ENCODE measurements around the gene IKZF5.

DNA sequence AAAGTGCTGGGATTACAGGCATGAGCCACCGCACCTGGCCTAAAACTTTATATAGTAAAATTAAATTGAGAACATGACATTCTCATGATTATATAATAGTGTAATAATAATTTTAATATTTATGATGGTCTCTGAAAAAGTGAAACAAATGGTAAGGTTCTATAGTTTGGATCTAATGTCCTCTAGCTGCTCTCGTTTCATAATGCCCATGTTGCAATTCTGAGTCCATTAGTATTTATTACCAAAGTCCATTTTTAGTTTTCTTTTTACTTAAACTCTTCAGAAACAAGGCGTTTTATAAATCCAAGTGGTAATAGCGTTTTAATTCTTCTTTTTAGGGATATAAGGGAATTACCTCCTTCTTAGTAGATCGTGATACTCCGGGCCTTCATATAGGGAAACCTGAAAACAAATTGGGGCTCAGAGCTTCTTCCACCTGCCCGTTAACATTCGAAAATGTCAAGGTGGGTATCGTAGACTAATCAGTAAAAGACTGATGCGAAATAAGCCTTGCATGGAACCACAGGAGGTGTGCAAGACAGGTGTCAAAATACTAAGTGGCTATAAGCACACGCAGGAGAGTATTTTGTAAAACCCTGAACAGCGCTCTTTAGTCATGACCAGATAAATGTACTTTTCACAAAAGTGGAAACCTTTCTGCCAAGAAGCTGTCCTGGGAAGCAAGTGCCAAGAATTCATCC lies 34.3 kb upstream of the IKZF5 start:
- TF ChIP-seq EZH2phosphoT487 (IDR thresholded peaks at IDR 0.05; ENCODE audit: insufficient read depth, low read depth) (no peak), EZH2 (IDR thresholded peaks at IDR 0.05; ENCODE audit: insufficient read depth, poor library complexity, severe bottlenecking) (no peak)
